ENCODE measurements around the gene PBX1.

PBX1 gene

GRCh38 chr1:164830628-164831027, 271.6 kb downstream of the PBX1 start:
- Histone ChIP-seq H3K4me2 (no peak overlapping the region), H2AFZ (ENCODE audit: low read depth) (no peak overlapping the region)

DNA sequence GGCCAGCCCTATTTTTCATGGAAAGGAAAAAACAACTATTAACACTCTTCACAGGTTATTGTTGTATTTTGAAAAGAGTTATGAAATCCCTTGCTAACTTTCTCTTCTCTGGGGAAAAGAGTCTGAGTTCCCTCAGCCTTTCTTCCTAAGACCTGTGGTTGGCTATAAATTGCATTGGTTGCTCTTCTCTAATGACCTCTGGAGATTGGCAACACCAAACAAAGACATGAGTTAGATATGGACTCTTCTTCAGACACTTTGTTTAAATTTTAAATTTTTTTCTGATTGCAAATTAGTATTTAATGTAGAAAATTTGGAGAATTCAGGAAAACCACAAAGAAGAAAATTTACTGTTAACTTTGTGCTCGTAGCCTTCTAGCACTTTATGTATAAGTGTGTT, 275.7 kb downstream of the PBX1 start:
- Histone ChIP-seq H3K36me3 (ENCODE audit: insufficient read depth) (no peaks in the 10 kb centered on the region), H3K4me1 (ENCODE audit: low read depth, poor library complexity, severe bottlenecking) (no peaks in the 10 kb centered on the region), H3K79me2 (ENCODE audit: insufficient read depth, low read depth) (no peaks in the 10 kb centered on the region), H3K9ac (no peak overlapping the region), H2AFZ (ENCODE audit: low read depth) (no peak overlapping the region), H3K27me3 (ENCODE audit: insufficient read depth, low read depth) (no peaks in the 10 kb centered on the region), H3K4me3 (IDR thresholded peaks at IDR 0.05; ENCODE audit: insufficient read depth, low read depth, low read length) (no peak overlapping the region), H3K27ac (no peak overlapping the region), H3K4me2 (no peak overlapping the region), H4K20me1 (ENCODE audit: insufficient read depth) (no peaks in the 10 kb centered on the region)
- TF ChIP-seq, protein P1, sequence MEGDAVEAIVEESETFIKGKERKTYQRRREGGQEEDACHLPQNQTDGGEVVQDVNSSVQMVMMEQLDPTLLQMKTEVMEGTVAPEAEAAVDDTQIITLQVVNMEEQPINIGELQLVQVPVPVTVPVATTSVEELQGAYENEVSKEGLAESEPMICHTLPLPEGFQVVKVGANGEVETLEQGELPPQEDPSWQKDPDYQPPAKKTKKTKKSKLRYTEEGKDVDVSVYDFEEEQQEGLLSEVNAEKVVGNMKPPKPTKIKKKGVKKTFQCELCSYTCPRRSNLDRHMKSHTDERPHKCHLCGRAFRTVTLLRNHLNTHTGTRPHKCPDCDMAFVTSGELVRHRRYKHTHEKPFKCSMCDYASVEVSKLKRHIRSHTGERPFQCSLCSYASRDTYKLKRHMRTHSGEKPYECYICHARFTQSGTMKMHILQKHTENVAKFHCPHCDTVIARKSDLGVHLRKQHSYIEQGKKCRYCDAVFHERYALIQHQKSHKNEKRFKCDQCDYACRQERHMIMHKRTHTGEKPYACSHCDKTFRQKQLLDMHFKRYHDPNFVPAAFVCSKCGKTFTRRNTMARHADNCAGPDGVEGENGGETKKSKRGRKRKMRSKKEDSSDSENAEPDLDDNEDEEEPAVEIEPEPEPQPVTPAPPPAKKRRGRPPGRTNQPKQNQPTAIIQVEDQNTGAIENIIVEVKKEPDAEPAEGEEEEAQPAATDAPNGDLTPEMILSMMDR (conservative IDR thresholded peaks at IDR 0.05; ENCODE audit: low read depth, low read length) = no peak

More at GRCh38 chr1:164830628-164831027, 271.6 kb downstream of the PBX1 start:
- no peak overlapping the region for H3K9ac ChIP-seq
- no peaks in the 10 kb centered on the region for H3K4me1 ChIP-seq (ENCODE audit: low read depth, poor library complexity, severe bottlenecking)
- H3K36me3 ChIP-seq (ENCODE audit: insufficient read depth) = no peaks in the 10 kb centered on the region
- no peaks in the 10 kb centered on the region for H3K27me3 ChIP-seq (ENCODE audit: insufficient read depth, low read depth)
- H3K4me3 ChIP-seq (IDR thresholded peaks at IDR 0.05; ENCODE audit: insufficient read depth, low read depth, low read length) = no peak overlapping the region
- H3K79me2 ChIP-seq (ENCODE audit: insufficient read depth, low read depth) = no peaks in the 10 kb centered on the region
- no peak overlapping the region for H3K27ac ChIP-seq
- H4K20me1 ChIP-seq (ENCODE audit: insufficient read depth) = no peaks in the 10 kb centered on the region
- TF ChIP-seq, protein P1 (conservative IDR thresholded peaks at IDR 0.05; ENCODE audit: low read depth, low read length) = no peak

DNA sequence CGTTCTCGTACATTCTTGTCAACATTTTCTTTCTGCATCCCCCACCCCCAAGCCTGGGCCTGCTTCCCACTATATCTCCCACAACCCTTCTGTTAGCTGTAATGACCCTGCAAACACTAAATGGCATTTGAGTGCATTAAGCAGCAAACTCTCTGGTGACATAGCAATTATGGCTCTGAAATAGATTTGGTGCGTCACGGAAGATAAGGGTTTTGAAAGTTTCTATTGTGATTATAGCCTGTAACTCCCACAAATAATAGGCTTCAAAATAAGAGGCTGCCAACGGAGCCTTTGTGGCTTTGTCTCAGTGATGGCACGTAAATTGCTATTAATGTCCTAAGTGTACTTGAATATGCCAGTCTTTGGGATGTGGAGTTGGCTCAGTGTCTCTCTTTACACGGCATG, 277.6 kb downstream of the PBX1 start:
- Histone ChIP-seq H3K79me2 (ENCODE audit: insufficient read depth, low read depth) (no peaks in the 10 kb centered on the region), H3K4me1 (ENCODE audit: low read depth, poor library complexity, severe bottlenecking) (no peaks in the 10 kb centered on the region), H3K27ac (no peak overlapping the region), H3K36me3 (ENCODE audit: insufficient read depth) (no peaks in the 10 kb centered on the region), H3K9ac (no peak overlapping the region), H2AFZ (ENCODE audit: low read depth) (no peak overlapping the region), H4K20me1 (ENCODE audit: insufficient read depth) (no peaks in the 10 kb centered on the region), H3K4me3 (IDR thresholded peaks at IDR 0.05; ENCODE audit: insufficient read depth, low read depth, low read length) (no peak overlapping the region), H3K27me3 (ENCODE audit: insufficient read depth, low read depth) (no peaks in the 10 kb centered on the region), H3K4me2 (no peak overlapping the region)
- TF ChIP-seq, protein P1 (conservative IDR thresholded peaks at IDR 0.05; ENCODE audit: low read depth, low read length) = no peak

DNA sequence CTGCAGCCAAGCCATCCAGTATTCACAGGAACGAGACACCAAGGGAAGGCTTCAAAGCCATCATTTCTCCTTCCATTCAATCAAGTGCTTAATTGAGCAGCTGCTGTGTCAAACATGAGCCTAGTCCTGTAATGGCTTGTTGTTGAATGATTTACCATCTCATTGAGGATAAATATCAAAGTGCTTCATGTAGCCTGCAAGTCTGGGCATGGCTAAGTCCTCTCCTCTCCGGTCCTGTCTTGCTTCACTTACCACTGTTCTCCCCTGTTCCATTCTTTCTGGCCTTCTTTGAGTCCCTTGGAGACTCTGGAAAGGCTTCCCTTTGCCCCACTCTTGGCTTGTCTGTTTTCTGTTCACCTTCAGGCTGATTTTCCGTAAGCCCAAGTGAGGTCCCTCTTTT, 279.8 kb downstream of the PBX1 start:
- Histone ChIP-seq H3K9ac (no peak overlapping the region), H3K27me3 (ENCODE audit: insufficient read depth, low read depth) (no peaks in the 10 kb centered on the region), H3K4me1 (ENCODE audit: low read depth, poor library complexity, severe bottlenecking) (no peaks in the 10 kb centered on the region), H3K4me2 (no peak overlapping the region), H4K20me1 (ENCODE audit: insufficient read depth) (no peaks in the 10 kb centered on the region), H3K79me2 (ENCODE audit: insufficient read depth, low read depth) (no peaks in the 10 kb centered on the region), H3K36me3 (ENCODE audit: insufficient read depth) (no peaks in the 10 kb centered on the region), H2AFZ (ENCODE audit: low read depth) (no peak overlapping the region), H3K27ac (no peak overlapping the region), H3K4me3 (IDR thresholded peaks at IDR 0.05; ENCODE audit: insufficient read depth, low read depth, low read length) (no peak overlapping the region)
- TF ChIP-seq, protein P1 (conservative IDR thresholded peaks at IDR 0.05; ENCODE audit: low read depth, low read length) = no peak
